Gastroesophageal sphincter (tissue), 4 donors: ENCODE measurements around the gene SCNN1A. TPM values are rescaled to one million over a fixed set of nuclear protein-coding genes. Genes with fewer than 3 reads are reported as not detected.

Source experiments
- ATAC-seq: fragments of 150-250 bp; one replicate; pipeline ENCODE4 v1.9.1; 2016; ENCODE audit warnings: mild to moderate bottlenecking, moderate library complexity
- H3K27ac ChIP-seq, 4 donors: fragments of 200-600 bp; sonication (generic) in 3 of 4; 1 replicate in 3 of 4; 2 replicates in 1 of 4; pipeline ENCODE4 v1.5.1; 2016 to 2019
- H3K27me3 ChIP-seq: fragments of 200-600 bp; sonication (generic); one replicate; pipeline ENCODE4 v1.5.1; 2019
- H3K36me3 ChIP-seq, 2 donors: fragments of 200-600 bp; sonication (generic); one replicate each; pipeline ENCODE4 v1.5.1; 2019; ENCODE audit warnings: control low read depth in 1 of 2
- H3K4me1 ChIP-seq, 3 donors: fragments of 200-600 bp; sonication (generic); 1 replicate in 2 of 3; 2 replicates in 1 of 3; pipeline ENCODE4 v1.5.1; 2016 to 2019; ENCODE audit warnings: control low read depth in 2 of 3
- H3K4me3 ChIP-seq, 2 donors: fragments of 200-600 bp; sonication (generic); one replicate each; pipeline ENCODE4 v1.5.1; 2019; ENCODE audit warnings: mild to moderate bottlenecking in 1 of 2, moderate library complexity in 1 of 2
- H3K9me3 ChIP-seq, 3 donors: fragments of 200-600 bp; sonication (generic); one replicate each; pipeline ENCODE4 v1.5.1; 2017 to 2019; ENCODE audit warnings: control low read depth in 2 of 3
- EP300 ChIP-seq: sonication (generic); formaldehyde crosslinking; IDR thresholded peaks from one replicate; pipeline ENCODE4 v1.6.1; 2017; ENCODE audit warnings: antibody characterized with exemption, mild to moderate bottlenecking
- POLR2A ChIP-seq, 2 donors: fragments of 450-650 bp; IDR thresholded peaks; one replicate each; pipeline ENCODE4 v1.6.1; 2017; ENCODE audit warnings: antibody characterized with exemption in 2 of 2, mild to moderate bottlenecking in 2 of 2, moderate library complexity in 1 of 2
- POLR2AphosphoS5 ChIP-seq: sonication (generic); formaldehyde crosslinking; IDR thresholded peaks from one replicate; pipeline ENCODE4 v1.6.1; 2017; ENCODE audit warnings: antibody characterized with exemption
- WGBS, 2 donors: methylation state at CpG; one replicate each; pipeline ENCODE4 v1.1.5; 2018; ENCODE audit warnings: low coverage in 1 of 2; 5-methylcytosine and 5-hydroxymethylcytosine counted together
- total RNA-seq, 4 donors: library from RNA; depleted of rRNA; stranded (reverse); fragments of >200 nt; gene quantifications; one replicate each; pipeline ENCODE4 v1.1.0, GENCODE V29; 2016
- TF ChIP-seq, protein P1 (sequence below), 4 experiments: fragments of 200-600 bp in 2 of 4; fragments of 450-650 bp in 2 of 4; sonication (generic) in 1 of 4; IDR thresholded peaks; one replicate each; pipeline ENCODE4 v1.5.1; 2017 to 2019; ENCODE audit warnings: antibody characterized with exemption in 4 of 4, mild to moderate bottlenecking in 2 of 4, moderate library complexity in 2 of 4

Gene SCNN1A
- total RNA-seq, 4 donors from 2014 or later: 0.62 to 19.9 (median 5.2) TPM; not detected in 1

DNA sequence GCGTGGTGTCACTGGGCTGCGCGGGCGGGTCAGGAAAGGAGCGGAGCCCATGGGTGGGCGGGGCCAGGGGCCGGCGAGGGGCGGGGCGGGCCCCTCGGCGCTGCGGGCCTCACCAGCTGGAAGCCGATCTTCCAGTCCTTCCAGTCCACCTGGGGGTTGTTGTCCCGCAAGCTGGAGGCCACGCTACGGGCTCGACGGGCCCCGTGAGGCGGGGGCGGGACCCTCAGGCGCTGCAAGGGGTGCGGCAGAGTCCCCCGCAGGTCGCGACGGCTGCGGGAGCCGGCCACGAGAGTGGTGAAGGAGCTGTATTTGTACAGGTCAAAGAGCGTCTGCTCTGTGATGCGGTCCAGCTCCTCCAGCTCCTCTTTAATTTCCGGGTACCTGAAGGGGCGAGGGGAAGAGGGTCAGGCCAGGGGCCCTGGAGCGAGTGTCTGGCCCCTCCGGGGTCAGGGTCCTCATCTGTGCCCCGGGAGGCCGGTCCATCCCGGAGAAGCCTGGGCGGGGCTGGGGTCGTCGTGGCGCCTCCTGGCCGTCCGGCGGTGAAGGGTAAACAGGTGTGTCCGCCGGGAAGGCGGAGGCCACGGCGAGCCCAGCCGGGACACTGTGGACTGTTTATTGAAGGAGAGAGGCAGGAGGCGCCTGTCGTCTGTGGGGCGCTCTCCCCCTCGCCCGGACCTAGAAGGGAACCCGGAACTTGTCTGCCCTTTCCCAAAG is 11.9 kb downstream of the SCNN1A start:
- Histone ChIP-seq H3K9me3 (no peaks in the 10 kb centered on the region), H3K27ac (peak overlapping the region; percentile 60 to 87 (median 87)), H3K27me3 (no peaks in the 10 kb centered on the region), H3K4me3 (peak overlapping the region; percentile 53 to 60), H3K4me1 (peaks cover 0 to 27% (median 5%) of the 10 kb centered on the region in 3 donors), H3K36me3 (no peaks in the 10 kb centered on the region)
- WGBS, 2 donors: 11% methylated on average over 3 of the region's 59 CpGs; no CpG with 5 or more reads in 1 of the 2 donors
- peak; percentile 93 for ATAC-seq
- TF ChIP-seq, protein P1, sequence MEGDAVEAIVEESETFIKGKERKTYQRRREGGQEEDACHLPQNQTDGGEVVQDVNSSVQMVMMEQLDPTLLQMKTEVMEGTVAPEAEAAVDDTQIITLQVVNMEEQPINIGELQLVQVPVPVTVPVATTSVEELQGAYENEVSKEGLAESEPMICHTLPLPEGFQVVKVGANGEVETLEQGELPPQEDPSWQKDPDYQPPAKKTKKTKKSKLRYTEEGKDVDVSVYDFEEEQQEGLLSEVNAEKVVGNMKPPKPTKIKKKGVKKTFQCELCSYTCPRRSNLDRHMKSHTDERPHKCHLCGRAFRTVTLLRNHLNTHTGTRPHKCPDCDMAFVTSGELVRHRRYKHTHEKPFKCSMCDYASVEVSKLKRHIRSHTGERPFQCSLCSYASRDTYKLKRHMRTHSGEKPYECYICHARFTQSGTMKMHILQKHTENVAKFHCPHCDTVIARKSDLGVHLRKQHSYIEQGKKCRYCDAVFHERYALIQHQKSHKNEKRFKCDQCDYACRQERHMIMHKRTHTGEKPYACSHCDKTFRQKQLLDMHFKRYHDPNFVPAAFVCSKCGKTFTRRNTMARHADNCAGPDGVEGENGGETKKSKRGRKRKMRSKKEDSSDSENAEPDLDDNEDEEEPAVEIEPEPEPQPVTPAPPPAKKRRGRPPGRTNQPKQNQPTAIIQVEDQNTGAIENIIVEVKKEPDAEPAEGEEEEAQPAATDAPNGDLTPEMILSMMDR (IDR thresholded peaks at IDR 0.05): peak in 2 of 4 experiments; percentile 2 to 15
- peak; percentile 66 for TF ChIP-seq POLR2AphosphoS5
- peak; percentile 54 to 62 for TF ChIP-seq POLR2A (IDR thresholded peaks at IDR 0.05)
- no peak for TF ChIP-seq EP300

DNA sequence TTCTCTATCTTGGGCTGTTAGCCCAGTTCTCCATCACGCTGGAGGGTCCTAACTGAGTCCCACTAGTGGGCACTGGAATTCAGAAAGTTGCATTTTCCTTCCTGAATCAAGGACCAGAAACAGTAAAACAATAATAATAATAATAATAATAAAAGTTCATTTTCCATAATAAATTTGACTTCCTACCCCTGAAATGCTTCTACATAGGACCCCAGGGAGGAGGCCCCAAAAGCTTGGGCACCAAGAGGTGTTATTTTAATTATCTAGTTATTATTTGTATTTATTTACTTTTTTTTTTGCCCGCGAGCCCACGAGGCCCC is 12.4 kb downstream of the SCNN1A start:
- WGBS, 2 donors: 19% methylated on average over 2 of the region's 4 CpGs; no CpG with 5 or more reads in 1 of the 2 donors
- no peaks in the 10 kb centered on the region for H3K27me3 ChIP-seq
- no peaks in the 10 kb centered on the region for H3K9me3 ChIP-seq
- H3K36me3 ChIP-seq: no peaks in the 10 kb centered on the region
- no peak for ATAC-seq
- H3K27ac ChIP-seq: peak overlapping the region in 3 of 4 donors; percentile 87
- peaks cover 0 to 27% (median 5%) of the 10 kb centered on the region in 3 donors for H3K4me1 ChIP-seq
- peak overlapping the region in 1 of 2 donors; percentile 60 for H3K4me3 ChIP-seq
- TF ChIP-seq, protein P1 (IDR thresholded peaks at IDR 0.05): peak in 1 of 4 experiments; percentile 15
- TF ChIP-seq POLR2AphosphoS5 (no peak), EP300 (no peak), POLR2A (IDR thresholded peaks at IDR 0.05) (no peak)

- Histone ChIP-seq H3K4me3 (no peak overlapping the region), H3K27ac (peak overlapping the region in 3 of 4 donors; percentile 56 to 87 (median 87)), H3K9me3 (no peaks in the 10 kb centered on the region), H3K36me3 (no peaks in the 10 kb centered on the region), H3K27me3 (no peaks in the 10 kb centered on the region), H3K4me1 (peaks cover 0 to 27% (median 5%) of the 10 kb centered on the region in 3 donors)
- ATAC-seq: no peak
- 64 to 71% methylated on average over 2 to 3 of the region's 3 CpGs for WGBS, 2 donors
- TF ChIP-seq POLR2A (IDR thresholded peaks at IDR 0.05) (no peak), POLR2AphosphoS5 (no peak), EP300 (no peak)
Measured at GRCh38 chr12:6362403-6362802, 13.0 kb downstream of the SCNN1A start.

DNA sequence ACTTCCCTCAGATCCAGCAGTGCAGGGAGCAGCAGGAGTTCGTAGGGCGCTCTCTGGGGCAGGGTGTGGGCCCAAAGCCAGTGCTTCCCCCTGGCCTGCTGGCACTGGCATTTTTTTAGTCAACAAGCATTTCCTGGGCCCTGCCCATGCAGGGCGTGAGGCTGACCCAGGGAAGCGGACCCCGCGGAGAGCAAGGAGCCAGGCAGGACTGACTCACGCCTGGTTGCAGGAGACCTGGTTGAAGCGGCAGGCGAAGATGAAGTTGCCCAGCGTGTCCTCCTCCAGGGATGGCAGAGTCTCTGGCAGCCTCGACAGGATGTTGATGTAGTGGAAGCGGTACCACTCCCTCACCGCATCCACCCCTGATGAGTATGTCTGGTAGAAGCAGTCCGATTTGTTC is 13.5 kb downstream of the SCNN1A start:
- Histone ChIP-seq H3K4me1 (peaks cover 0 to 27% (median 5%) of the 10 kb centered on the region in 3 donors), H3K36me3 (no peaks in the 10 kb centered on the region), H3K9me3 (no peaks in the 10 kb centered on the region), H3K27me3 (no peaks in the 10 kb centered on the region), H3K4me3 (no peak overlapping the region), H3K27ac (peak overlapping the region in 3 of 4 donors; percentile 26 to 87 (median 56))
- TF ChIP-seq POLR2AphosphoS5 (peak; percentile 6), POLR2A (IDR thresholded peaks at IDR 0.05) (no peak)
- peak; percentile 35 for ATAC-seq
- WGBS, 2 donors: 80 to 93% methylated on average over 2 to 6 of the region's 14 CpGs

GRCh38 chr12:6360578-6361490 is 14.5 kb downstream of the SCNN1A start:
- peaks cover 0 to 27% (median 5%) of the 10 kb centered on the region in 3 donors for H3K4me1 ChIP-seq
- H3K9me3 ChIP-seq: no peaks in the 10 kb centered on the region
- WGBS, 2 donors: 50 to 56% methylated on average over 2 to 8 of the region's 11 CpGs
- H3K27ac ChIP-seq: peak overlapping the region in 2 of 4 donors; percentile 26 to 87
- ATAC-seq: no peak
- no peaks in the 10 kb centered on the region for H3K36me3 ChIP-seq
- TF ChIP-seq, protein P1 (IDR thresholded peaks at IDR 0.05): no peak
- TF ChIP-seq POLR2AphosphoS5 (no peak), EP300 (no peak), POLR2A (IDR thresholded peaks at IDR 0.05) (no peak)
- no peak overlapping the region for H3K4me3 ChIP-seq
- no peaks in the 10 kb centered on the region for H3K27me3 ChIP-seq
